ENCODE data around the gene SPDYE16. TPM values are rescaled to one million over a fixed set of nuclear protein-coding genes. Genes with fewer than 3 reads are reported as not detected.
"Not testable (repeated sequence)": the region's sequence is repeated elsewhere in the genome, so short reads cannot be mapped to it uniquely, and the experiment has no call there.

Gene SPDYE16
- total RNA-seq, 2 experiments from 2014 or later: 0.21 to 0.88 TPM

DNA sequence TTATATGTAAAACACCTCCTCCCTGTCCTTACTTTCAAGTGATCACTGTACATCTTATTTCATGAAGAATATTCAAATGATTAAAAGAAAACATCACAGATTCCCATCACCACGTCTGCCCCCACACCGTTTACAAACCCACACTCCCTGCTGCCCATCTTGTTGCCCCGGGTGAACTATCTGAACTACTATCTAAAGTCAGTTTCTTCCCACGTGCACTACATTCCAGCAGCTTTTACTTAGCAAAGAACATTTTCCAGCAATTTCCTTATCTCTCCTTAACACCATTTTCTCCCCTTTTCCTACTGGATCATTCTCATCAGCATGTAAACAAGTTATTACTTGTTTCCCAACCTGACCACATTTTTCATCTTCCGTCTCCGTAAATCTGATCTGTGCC lies 16.6 kb upstream of the SPDYE16 start:
- H3K4me2 ChIP-seq (ENCODE audit: low read length); POLR2A ChIA-PET; BruUV-seq (replicated peaks); H3K4me3 ChIP-seq (ENCODE audit: low read depth, low read length, poor library complexity, severe bottlenecking); H3K9me2 ChIP-seq (ENCODE audit: insufficient read depth, low read length); H2AFZ ChIP-seq (ENCODE audit: low read length); H3K4me1 ChIP-seq (ENCODE audit: insufficient read depth, low read length, poor library complexity, severe bottlenecking); H3K9me3 ChIP-seq (ENCODE audit: low read length); H3K36me3 ChIP-seq (ENCODE audit: insufficient read depth, low read length); DNase-seq (ENCODE audit: low spot score); intact Hi-C loops (cut with micrococcal nuclease; ENCODE audit: unreplicated experiment); H4K20me1 ChIP-seq (ENCODE audit: insufficient read depth, low read length); H3K27ac ChIP-seq (ENCODE audit: low read depth, low read length, poor library complexity, severe bottlenecking); CTCF ChIA-PET (ENCODE audit: unreplicated experiment): not testable (repeated sequence)
- peaks cover 12% of the 10 kb centered on the region; the same call in 1 of the 2 replicates for H3K79me2 ChIP-seq (ENCODE audit: insufficient read depth, low read depth, low read length)

GRCh38 chr7:76551992-76552391 lies 8.9 kb upstream of the SPDYE16 start:
- H3K4me2 ChIP-seq (ENCODE audit: low read length); H3K4me1 ChIP-seq (ENCODE audit: insufficient read depth, low read length, poor library complexity, severe bottlenecking); H2AFZ ChIP-seq (ENCODE audit: low read length); intact Hi-C loops (cut with micrococcal nuclease; ENCODE audit: unreplicated experiment); H3K27ac ChIP-seq (ENCODE audit: low read depth, low read length, poor library complexity, severe bottlenecking); CTCF ChIA-PET (ENCODE audit: unreplicated experiment); DNase-seq (ENCODE audit: low spot score); H3K4me3 ChIP-seq (ENCODE audit: low read depth, low read length, poor library complexity, severe bottlenecking); H3K9me3 ChIP-seq (ENCODE audit: low read length); POLR2A ChIA-PET; H3K36me3 ChIP-seq (ENCODE audit: insufficient read depth, low read length); H3K9me2 ChIP-seq (ENCODE audit: insufficient read depth, low read length); H4K20me1 ChIP-seq (ENCODE audit: insufficient read depth, low read length); BruUV-seq (replicated peaks): not testable (repeated sequence)
- peaks cover 30% of the 10 kb centered on the region for H3K79me2 ChIP-seq (ENCODE audit: insufficient read depth, low read depth, low read length)

DNA sequence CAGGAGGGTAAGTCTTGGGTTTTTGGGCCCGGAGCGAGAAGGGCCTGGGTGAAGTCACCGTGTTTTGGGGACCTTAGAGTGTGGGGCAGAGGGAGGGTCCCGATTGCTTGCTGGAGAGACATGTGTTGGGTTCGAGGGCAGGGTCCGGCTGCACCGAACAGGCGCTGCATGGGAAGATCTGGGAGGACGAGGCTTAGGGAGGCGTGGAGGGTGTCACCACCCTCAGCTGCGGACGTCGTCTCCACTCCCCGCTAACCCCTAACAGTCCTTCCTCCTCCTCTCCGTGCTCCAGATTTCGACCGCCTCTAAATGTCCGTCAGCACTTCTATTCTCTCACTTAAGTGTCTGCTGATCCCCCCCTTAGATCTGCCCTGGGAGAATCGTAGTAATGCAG lies 6.8 kb upstream of the SPDYE16 start:
- H3K9me3 ChIP-seq (ENCODE audit: low read length); POLR2A ChIA-PET; H4K20me1 ChIP-seq (ENCODE audit: insufficient read depth, low read length); H3K27ac ChIP-seq (ENCODE audit: low read depth, low read length, poor library complexity, severe bottlenecking); H3K9me2 ChIP-seq (ENCODE audit: insufficient read depth, low read length); BruUV-seq (replicated peaks); H3K36me3 ChIP-seq (ENCODE audit: insufficient read depth, low read length); CTCF ChIA-PET (ENCODE audit: unreplicated experiment); H3K4me1 ChIP-seq (ENCODE audit: insufficient read depth, low read length, poor library complexity, severe bottlenecking); intact Hi-C loops (cut with micrococcal nuclease; ENCODE audit: unreplicated experiment); H2AFZ ChIP-seq (ENCODE audit: low read length): not testable (repeated sequence)
- H3K79me2 ChIP-seq (ENCODE audit: insufficient read depth, low read depth, low read length): peaks cover 22% of the 10 kb centered on the region
- H3K4me3 ChIP-seq (ENCODE audit: low read depth, low read length, poor library complexity, severe bottlenecking): peak overlapping the region; percentile 90
- DNase-seq (ENCODE audit: low spot score): peak; percentile 2
- H3K4me2 ChIP-seq (ENCODE audit: low read length): peak overlapping the region; percentile 90

DNA sequence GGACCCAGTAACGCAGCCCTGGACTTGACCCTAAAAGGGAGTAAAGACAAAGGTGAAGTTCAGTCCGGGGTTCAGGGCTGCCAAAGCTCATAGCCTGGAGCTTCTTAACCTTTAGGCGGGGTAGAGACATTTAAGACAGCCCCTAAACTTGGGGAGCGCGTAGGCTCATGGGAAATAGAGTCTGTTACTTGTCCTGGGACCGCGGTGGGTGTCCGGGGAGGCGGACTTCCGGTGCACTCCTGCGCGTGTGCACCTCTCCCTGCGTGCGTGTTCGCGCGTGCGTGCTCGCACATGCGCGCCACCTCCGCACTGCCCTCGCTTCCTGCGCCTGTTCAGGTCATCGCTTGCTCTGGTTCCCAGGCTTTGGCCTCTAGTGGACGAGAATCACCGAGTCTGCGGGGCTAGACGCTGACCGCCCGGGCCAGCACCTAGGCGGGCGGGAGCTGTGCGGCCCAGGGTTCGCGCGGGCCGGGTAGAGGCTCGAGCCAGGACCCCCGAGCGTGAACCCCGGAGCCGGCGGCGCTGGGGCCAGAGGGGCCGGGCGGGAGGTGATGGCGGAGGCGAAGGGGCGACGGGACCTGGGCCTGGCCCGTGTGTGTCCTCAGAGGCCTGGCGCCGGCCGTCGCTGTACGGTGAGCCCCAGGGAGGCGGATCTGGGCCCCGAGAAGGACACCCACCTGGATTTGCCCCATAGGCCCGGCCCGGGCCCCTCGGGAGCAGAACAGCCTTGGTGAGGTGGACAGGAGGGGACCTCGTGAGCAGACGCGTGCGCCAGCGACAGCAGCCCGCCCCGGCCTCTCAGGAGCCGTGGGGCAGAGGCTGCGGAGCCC lies 6.1 kb upstream of the SPDYE16 start:
- intact Hi-C loops (cut with micrococcal nuclease; ENCODE audit: unreplicated experiment); H3K36me3 ChIP-seq (ENCODE audit: insufficient read depth, low read length); BruUV-seq (replicated peaks); H3K4me1 ChIP-seq (ENCODE audit: insufficient read depth, low read length, poor library complexity, severe bottlenecking); CTCF ChIA-PET (ENCODE audit: unreplicated experiment); H4K20me1 ChIP-seq (ENCODE audit: insufficient read depth, low read length); POLR2A ChIA-PET; H3K9me3 ChIP-seq (ENCODE audit: low read length); H3K9me2 ChIP-seq (ENCODE audit: insufficient read depth, low read length): not testable (repeated sequence)
- Histone ChIP-seq H3K79me2 (ENCODE audit: insufficient read depth, low read depth, low read length) (peaks cover 22% of the 10 kb centered on the region), H3K27ac (ENCODE audit: low read depth, low read length, poor library complexity, severe bottlenecking) (peak overlapping the region; percentile 42), H2AFZ (ENCODE audit: low read length) (peak overlapping the region; percentile 76; the same call in 1 of the 2 replicates), H3K4me2 (ENCODE audit: low read length) (peak overlapping the region; percentile 90), H3K4me3 (ENCODE audit: low read depth, low read length, poor library complexity, severe bottlenecking) (peak overlapping the region; percentile 90)
- DNase-seq (ENCODE audit: low spot score): peak; percentile 96

- DNase-seq (ENCODE audit: low spot score); H2AFZ ChIP-seq (ENCODE audit: low read length); intact Hi-C loops (cut with micrococcal nuclease; ENCODE audit: unreplicated experiment); CTCF ChIA-PET (ENCODE audit: unreplicated experiment); H3K4me1 ChIP-seq (ENCODE audit: insufficient read depth, low read length, poor library complexity, severe bottlenecking); H3K4me2 ChIP-seq (ENCODE audit: low read length); H3K9me3 ChIP-seq (ENCODE audit: low read length); H4K20me1 ChIP-seq (ENCODE audit: insufficient read depth, low read length); POLR2A ChIA-PET; BruUV-seq (replicated peaks); H3K27ac ChIP-seq (ENCODE audit: low read depth, low read length, poor library complexity, severe bottlenecking); H3K9me2 ChIP-seq (ENCODE audit: insufficient read depth, low read length); H3K4me3 ChIP-seq (ENCODE audit: low read depth, low read length, poor library complexity, severe bottlenecking); H3K36me3 ChIP-seq (ENCODE audit: insufficient read depth, low read length); H3K79me2 ChIP-seq (ENCODE audit: insufficient read depth, low read depth, low read length): not testable (repeated sequence)
These were observed 11.5 kb downstream of the SPDYE16 start for GRCh38 chr7:76531643-76532042.

DNA sequence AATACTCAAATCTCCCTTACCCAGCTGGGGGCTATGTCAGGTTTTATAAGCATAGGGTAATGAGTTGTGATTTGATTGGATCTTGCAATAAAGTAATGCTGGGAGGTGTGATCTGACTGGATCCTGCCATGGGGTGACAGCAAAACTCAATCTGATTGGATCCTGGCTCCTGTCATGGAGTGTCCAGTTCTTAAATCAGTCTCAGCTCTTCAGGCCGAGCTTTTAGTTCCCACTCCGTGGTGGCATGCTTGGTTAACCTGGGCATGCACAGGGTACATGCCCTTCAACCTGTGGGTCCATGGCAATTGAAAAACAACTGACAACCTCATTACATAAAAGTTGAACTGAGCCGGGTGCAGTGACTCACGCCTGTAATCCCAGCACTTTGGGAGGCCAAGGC lies 16.9 kb downstream of the SPDYE16 start:
- H4K20me1 ChIP-seq (ENCODE audit: insufficient read depth, low read length); intact Hi-C loops (cut with micrococcal nuclease; ENCODE audit: unreplicated experiment); POLR2A ChIA-PET; H3K27ac ChIP-seq (ENCODE audit: low read depth, low read length, poor library complexity, severe bottlenecking); CTCF ChIA-PET (ENCODE audit: unreplicated experiment); H2AFZ ChIP-seq (ENCODE audit: low read length); H3K79me2 ChIP-seq (ENCODE audit: insufficient read depth, low read depth, low read length); H3K4me2 ChIP-seq (ENCODE audit: low read length); H3K4me3 ChIP-seq (ENCODE audit: low read depth, low read length, poor library complexity, severe bottlenecking); H3K9me3 ChIP-seq (ENCODE audit: low read length); H3K9me2 ChIP-seq (ENCODE audit: insufficient read depth, low read length); H3K36me3 ChIP-seq (ENCODE audit: insufficient read depth, low read length); BruUV-seq (replicated peaks); DNase-seq (ENCODE audit: low spot score); H3K4me1 ChIP-seq (ENCODE audit: insufficient read depth, low read length, poor library complexity, severe bottlenecking): not testable (repeated sequence)

All from OCI-LY7 (cell line).